Upper lobe of left lung (tissue), 6 donors: ENCODE data around the gene NENF. TPM values are rescaled to one million over a fixed set of nuclear protein-coding genes. Genes with fewer than 3 reads are reported as not detected.

ENCODE experiments used
- ATAC-seq, 2 donors: fragments of 200-7000 bp; cut with Tn5 transposase; one replicate each; pipeline ENCODE4 v1.9.1; 2022; ENCODE audit warnings: mild to moderate bottlenecking in 2 of 2, moderate library complexity in 2 of 2; ENCODE audit not compliant: low FRiP score in 2 of 2
- DNase-seq, 2 donors: peaks; one replicate each; pipeline ENCODE4 v3.0.0-alpha.2; 2019 to 2020
- H3K27ac ChIP-seq, 4 donors: fragments of 200-600 bp; sonication (generic); one replicate each; pipeline ENCODE4 v1.5.1; 2016 to 2019
- H3K27me3 ChIP-seq, 4 donors: fragments of 200-600 bp; sonication (generic); one replicate each; pipeline ENCODE4 v1.5.1; 2017 to 2019
- H3K36me3 ChIP-seq, 4 donors: fragments of 200-600 bp; sonication (generic); one replicate each; pipeline ENCODE4 v1.5.1; 2016 to 2019
- H3K4me1 ChIP-seq, 4 donors: fragments of 200-600 bp; sonication (generic); one replicate each; pipeline ENCODE4 v1.5.1; 2018 to 2019
- H3K4me3 ChIP-seq, 4 donors: fragments of 200-600 bp; sonication (generic); one replicate each; pipeline ENCODE4 v1.5.1; 2017 to 2019; ENCODE audit warnings: mild to moderate bottlenecking in 2 of 4, moderate library complexity in 1 of 4
- H3K9me3 ChIP-seq, 4 donors: fragments of 200-600 bp; sonication (generic); one replicate each; pipeline ENCODE4 v1.5.1; 2018 to 2019
- CTCF ChIP-seq, 6 experiments: fragments of 450-650 bp in 4 of 6; fragments of 200-600 bp in 2 of 6; sonication (generic) in 2 of 6; IDR thresholded peaks; one replicate each; pipeline ENCODE4 v1.5.1; 2016 to 2019; ENCODE audit warnings: antibody characterized with exemption in 6 of 6
- EP300 ChIP-seq, 4 donors: sonication (generic); formaldehyde crosslinking; IDR thresholded peaks; one replicate each; pipeline ENCODE4 v1.5.1; 2017; ENCODE audit warnings: antibody characterized with exemption in 4 of 4, control low read depth in 2 of 4
- POLR2A ChIP-seq, 4 donors: fragments of 450-650 bp; IDR thresholded peaks; one replicate each; pipeline ENCODE4 v1.5.1; 2016 to 2017; ENCODE audit warnings: antibody characterized with exemption in 4 of 4, mild to moderate bottlenecking in 2 of 4
- POLR2AphosphoS5 ChIP-seq, 2 donors: sonication (generic); formaldehyde crosslinking; IDR thresholded peaks; one replicate each; pipeline ENCODE4 v1.5.1; 2017; ENCODE audit warnings: antibody characterized with exemption in 2 of 2
- WGBS, 2 donors: methylation state at CpG; one replicate each; pipeline ENCODE4 v1.1.5; 2017 to 2018; 5-methylcytosine and 5-hydroxymethylcytosine counted together
- total RNA-seq, 6 donors: library from RNA; depleted of rRNA in 4 of 6; stranded (reverse); fragments of >200 nt in 4 of 6; gene quantifications; one replicate each; pipeline versions ENCODE4 v1.1.0 to v1.2.1, GENCODE V29; 2016 to 2021
- donor health status: DM: no; HTN: no; CAD: no; lungs with moderate emphysema.
- donor health status: DM: no; HTN: yes; CAD: no; lungs with severe emphysema.

Gene NENF
- total RNA-seq, 6 donors from 2014 or later, result 21.0 to 67.5 (median 50.1) TPM

DNA sequence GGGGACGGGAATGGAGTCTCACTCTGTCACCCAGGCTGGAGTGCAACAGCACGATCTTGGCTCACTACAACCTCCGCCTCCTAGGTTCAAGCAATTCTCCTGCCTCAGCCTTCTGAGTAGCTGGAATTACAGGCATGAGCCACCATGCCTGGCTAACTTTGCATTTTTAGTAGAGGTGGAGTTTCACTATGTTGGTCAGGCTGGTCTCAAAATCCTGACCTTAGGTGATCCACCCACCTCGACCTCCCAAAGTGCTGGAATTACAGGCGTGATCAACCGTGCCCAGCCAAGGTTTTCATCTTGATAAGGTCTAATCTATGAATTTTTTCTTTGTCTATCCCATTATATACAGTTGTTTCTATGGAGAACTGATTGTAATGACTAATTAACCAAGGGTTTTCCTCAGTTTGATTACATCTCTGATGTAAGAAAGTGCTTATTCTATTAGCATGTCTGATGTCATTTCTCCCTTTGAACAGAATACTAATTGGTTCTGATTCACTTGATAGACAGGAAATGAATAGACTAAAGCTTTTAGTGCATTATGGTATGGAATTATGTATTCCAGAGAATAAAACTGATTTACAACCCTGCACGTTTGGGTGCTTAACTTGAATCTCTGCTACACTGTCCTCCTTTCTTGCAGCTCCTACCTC, 29.9 kb upstream of the NENF start:
- Histone ChIP-seq H3K36me3 (peaks cover 0 to 13% (median 8%) of the 10 kb centered on the region in 4 donors), H3K4me1 (no peaks in the 10 kb centered on the region), H3K27me3 (no peaks in the 10 kb centered on the region), H3K9me3 (no peaks in the 10 kb centered on the region), H3K27ac (no peak overlapping the region), H3K4me3 (no peak overlapping the region)
- TF ChIP-seq CTCF (IDR thresholded peaks at IDR 0.05), result no peak
- TF ChIP-seq EP300 (IDR thresholded peaks at IDR 0.05), result no peak
- no peak for TF ChIP-seq POLR2A (IDR thresholded peaks at IDR 0.05)
- no peak for TF ChIP-seq POLR2AphosphoS5 (IDR thresholded peaks at IDR 0.05)
- WGBS, 2 donors, result 92 to 94% methylated on average over 7 of the region's 7 CpGs
- ATAC-seq, result no peak
- DNase-seq, result no peak

GRCh38 chr1:212410231-212410820, 22.4 kb upstream of the NENF start:
- no peak overlapping the region for H3K4me3 ChIP-seq
- H3K36me3 ChIP-seq, result peaks cover 0 to 36% (median 19%) of the 10 kb centered on the region in 4 donors
- 88 to 91% methylated on average over 8 of the region's 8 CpGs for WGBS, 2 donors
- TF ChIP-seq POLR2A (IDR thresholded peaks at IDR 0.05) (no peak), EP300 (IDR thresholded peaks at IDR 0.05) (no peak), CTCF (IDR thresholded peaks at IDR 0.05) (no peak)
- no peak overlapping the region for H3K27ac ChIP-seq
- H3K4me1 ChIP-seq, result peaks cover 8 to 16% (median 10%) of the 10 kb centered on the region in 4 donors
- no peak for ATAC-seq
- no peak for DNase-seq
- no peaks in the 10 kb centered on the region for H3K27me3 ChIP-seq
- no peaks in the 10 kb centered on the region for H3K9me3 ChIP-seq

DNA sequence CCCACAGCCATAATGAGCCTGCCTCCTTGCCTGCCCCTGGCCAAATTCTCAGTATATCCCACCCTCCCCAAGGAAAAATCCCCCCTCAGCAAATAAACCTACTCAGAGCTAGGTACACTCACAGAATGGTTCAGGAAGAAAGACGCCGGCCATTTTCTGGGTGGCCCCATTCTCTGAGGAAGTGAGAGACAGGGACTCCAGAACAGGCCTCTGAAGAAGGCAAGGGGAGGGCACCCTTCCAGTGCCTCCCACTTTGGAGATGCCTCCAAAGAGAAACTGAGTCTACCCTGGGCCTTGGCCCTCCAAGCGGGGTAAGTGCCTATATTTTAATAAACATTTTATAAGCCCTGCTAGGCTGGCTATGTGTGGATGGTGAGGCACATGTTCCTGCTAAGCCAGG, 20.3 kb upstream of the NENF start:
- no peak for DNase-seq
- H3K36me3 ChIP-seq, result peaks cover 0 to 24% (median 12%) of the 10 kb centered on the region in 4 donors
- H3K4me3 ChIP-seq, result no peak overlapping the region
- peaks cover 8 to 18% (median 10%) of the 10 kb centered on the region in 4 donors for H3K4me1 ChIP-seq
- ATAC-seq, result no peak
- H3K27me3 ChIP-seq, result no peaks in the 10 kb centered on the region
- WGBS, 2 donors, result 87 to 94% methylated on average over 3 of the region's 3 CpGs
- no peak overlapping the region for H3K27ac ChIP-seq
- no peaks in the 10 kb centered on the region for H3K9me3 ChIP-seq
- no peak for TF ChIP-seq POLR2AphosphoS5 (IDR thresholded peaks at IDR 0.05)
- no peak for TF ChIP-seq EP300 (IDR thresholded peaks at IDR 0.05)
- no peak for TF ChIP-seq CTCF (IDR thresholded peaks at IDR 0.05)
- TF ChIP-seq POLR2A (IDR thresholded peaks at IDR 0.05), result no peak

- Histone ChIP-seq H3K4me3 (peak overlapping the region; percentile 75 to 98 (median 94)), H3K9me3 (no peaks in the 10 kb centered on the region), H3K27me3 (no peaks in the 10 kb centered on the region), H3K36me3 (peaks cover 0 to 18% (median 9%) of the 10 kb centered on the region in 4 donors), H3K4me1 (peaks cover 8 to 18% (median 10%) of the 10 kb centered on the region in 4 donors), H3K27ac (peak overlapping the region in 3 of 4 donors; percentile 12 to 84 (median 83))
- TF ChIP-seq CTCF (IDR thresholded peaks at IDR 0.05) (no peak), POLR2A (IDR thresholded peaks at IDR 0.05) (no peak), EP300 (IDR thresholded peaks at IDR 0.05) (no peak), POLR2AphosphoS5 (IDR thresholded peaks at IDR 0.05) (no peak)
- DNase-seq, result no peak
- ATAC-seq, result peak in 1 of 2 donors; percentile 1
- 18 to 22% methylated on average over 21 of the region's 21 CpGs for WGBS, 2 donors
These were observed 18.8 kb upstream of the NENF start for GRCh38 chr1:212413902-212414327.
